Measurements from ENCODE around the gene PPP1R9B.
A peak's percentile ranks its signal among the peaks of the same experiment; 100 is the strongest.

PPP1R9B gene

GRCh38 chr17:50150354-50151040 lies at the start of gene PPP1R9B:
Gene PPP1R9B (minus strand): TSS chr17:50150677. CDS start chr17:50150513, 164 bp downstream.
- DNase-seq (ENCODE audit: low spot score), result no peak

GRCh38 chr17:50199803-50200456 lies 49.5 kb upstream of the PPP1R9B start:
- peak; percentile 80 for DNase-seq (ENCODE audit: low spot score)

GRCh38 chr17:50199211-50199802 lies 48.8 kb upstream of the PPP1R9B start:
- no peak for DNase-seq (ENCODE audit: low spot score)

- DNase-seq (ENCODE audit: low spot score), result peak; percentile 52
Measured at GRCh38 chr17:50198026-50198669, 47.7 kb upstream of the PPP1R9B start.

- no peak for DNase-seq (ENCODE audit: low spot score)
Measured at GRCh38 chr17:50196826-50197225, 46.3 kb upstream of the PPP1R9B start.

- no peak for DNase-seq (ENCODE audit: low spot score)
Measured at GRCh38 chr17:50196036-50196435, 45.6 kb upstream of the PPP1R9B start.

GRCh38 chr17:50194934-50195865 lies 44.7 kb upstream of the PPP1R9B start:
- no peak for DNase-seq (ENCODE audit: low spot score)

GRCh38 chr17:50194140-50194933 lies 43.9 kb upstream of the PPP1R9B start:
- DNase-seq (ENCODE audit: low spot score), result no peak

- DNase-seq (ENCODE audit: low spot score), result no peak
Measured at GRCh38 chr17:50192618-50193291, 42.3 kb upstream of the PPP1R9B start.

- DNase-seq (ENCODE audit: low spot score), result no peak
Measured at GRCh38 chr17:50192144-50192617, 41.7 kb upstream of the PPP1R9B start.

GRCh38 chr17:50191359-50192143 lies 41.1 kb upstream of the PPP1R9B start:
- no peak for DNase-seq (ENCODE audit: low spot score)

GRCh38 chr17:50190603-50191358 lies 40.3 kb upstream of the PPP1R9B start:
- DNase-seq (ENCODE audit: low spot score), result no peak

- no peak for DNase-seq (ENCODE audit: low spot score)
Measured at GRCh38 chr17:50190293-50190602, 39.8 kb upstream of the PPP1R9B start.

GRCh38 chr17:50189550-50190292 lies 39.2 kb upstream of the PPP1R9B start:
- no peak for DNase-seq (ENCODE audit: low spot score)

- DNase-seq (ENCODE audit: low spot score), result no peak
Measured at GRCh38 chr17:50188921-50189549, 38.6 kb upstream of the PPP1R9B start.

GRCh38 chr17:50188531-50188920 lies 38.0 kb upstream of the PPP1R9B start:
- no peak for DNase-seq (ENCODE audit: low spot score)

- DNase-seq (ENCODE audit: low spot score), result no peak
Measured at GRCh38 chr17:50187751-50188530, 37.5 kb upstream of the PPP1R9B start.
